HepG2 (cell line): ENCODE results near the gene SRC. TPM values are rescaled to one million over a fixed set of nuclear protein-coding genes. Genes with fewer than 3 reads are reported as not detected.
A peak's percentile ranks its signal among the peaks of the same experiment; 100 is the strongest.

Experiments used
- ATF3 ChIP-seq: sonication (generic); formaldehyde crosslinking; IDR thresholded peaks from 2 replicates; pipeline ENCODE4 v1.4.0; 2020; ENCODE audit warnings: missing genetic modification reagents
- CC2D1A ChIP-seq: sonication (generic); formaldehyde crosslinking; IDR thresholded peaks from 2 replicates; pipeline ENCODE4 v1.8.1; 2023; ENCODE audit warnings: mild to moderate bottlenecking, missing genetic modification reagents
- FOXA3 ChIP-seq: IDR thresholded peaks from 2 replicates; pipeline ENCODE4 v1.6.1; 2016; ENCODE audit warnings: missing genetic modification reagents, missing compliant biosample characterization
- GABPA ChIP-seq, 2 experiments: IDR thresholded peaks; 2 replicates each; pipeline ENCODE4 v1.6.1; 2011 to 2016; ENCODE audit warnings: low read depth in 2 of 2, low read length in 1 of 2, missing biosample characterization in 1 of 2, missing genetic modification characterization in 1 of 2
- KLF15 ChIP-seq: sonication (generic); formaldehyde crosslinking; IDR thresholded peaks from 2 replicates; pipeline ENCODE4 v1.8.1; 2023; ENCODE audit warnings: borderline replicate concordance, mild to moderate bottlenecking, inconsistent platforms, missing genetic modification reagents, mixed read lengths
- MAFK ChIP-seq, 2 experiments: IDR thresholded peaks in 1 of 2; conservative IDR thresholded peaks in 1 of 2; 2 replicates each; pipeline ENCODE4 v1.6.1; 2011; ENCODE audit warnings: improper control_type of control experiment in 2 of 2, low read length in 2 of 2
- NBN ChIP-seq: fragments of 450-650 bp; conservative IDR thresholded peaks from 2 replicates; pipeline ENCODE4 v1.6.1; 2017
- RBFOX2 ChIP-seq: fragments of 200-400 bp; formaldehyde crosslinking; IDR thresholded peaks from 2 replicates; pipeline ENCODE4 v1.6.1; 2017; ENCODE audit warnings: low read depth, mild to moderate bottlenecking, low read length
- SPEN ChIP-seq: sonication (generic); formaldehyde crosslinking; IDR thresholded peaks from 2 replicates; pipeline ENCODE4 v1.5.1; 2020; ENCODE audit warnings: low read depth, mild to moderate bottlenecking, missing genetic modification reagents
- ZNF205 ChIP-seq: IDR thresholded peaks from 2 replicates; pipeline ENCODE4 v1.6.1; 2018; ENCODE audit warnings: missing biosample characterization, missing genetic modification reagents
- ZNF207 ChIP-seq: fragments of 450-650 bp; IDR thresholded peaks from 2 replicates; pipeline ENCODE4 v1.6.1; 2016; ENCODE audit warnings: antibody characterized with exemption, borderline replicate concordance
- ZNF530 ChIP-seq: sonication (generic); formaldehyde crosslinking; IDR thresholded peaks from 2 replicates; pipeline ENCODE4 v1.5.0; 2020; ENCODE audit warnings: low read depth, mild to moderate bottlenecking, missing genetic modification reagents
- ZNF547 ChIP-seq: sonication (generic); formaldehyde crosslinking; IDR thresholded peaks from 2 replicates; pipeline ENCODE4 v1.5.1; 2020; ENCODE audit warnings: mild to moderate bottlenecking, missing genetic modification reagents
- ZNF589 ChIP-seq: sonication (generic); formaldehyde crosslinking; conservative IDR thresholded peaks from 2 replicates; pipeline ENCODE4 v1.8.0; 2022; ENCODE audit warnings: mild to moderate bottlenecking, moderate library complexity, missing genetic modification reagents
- ZNF598 ChIP-seq: sonication (generic); formaldehyde crosslinking; IDR thresholded peaks from 2 replicates; pipeline ENCODE4 v1.5.1; 2020; ENCODE audit warnings: mild to moderate bottlenecking, missing genetic modification reagents, borderline replicate concordance
- polyA plus RNA-seq, 8 experiments: library from polyadenylated mRNA; depleted of rRNA in 3 of 8; stranded (reverse) in 7 of 8; unstranded in 1 of 8; fragments of >200 nt; fragmentation: Illumina TruSeq in 4 of 8; extraction: Trizol in 4 of 8; gene quantifications; 2 replicates each; pipeline versions ENCODE4 v1.2.1 to v1.2.3, GENCODE V29; 2011 to 2016; ENCODE audit warnings: low read depth in 4 of 8, missing spikeins in 1 of 8, mixed read lengths in 1 of 8; ENCODE audit not compliant: insufficient read depth in 1 of 8
- total RNA-seq, 5 experiments: library from RNA; depleted of rRNA; stranded (reverse); fragments of >200 nt; fragmentation: Illumina TruSeq; extraction: Trizol; gene quantifications; 2 replicates each; pipeline ENCODE4 v1.2.3, GENCODE V29; 2016; ENCODE audit warnings: low read depth in 1 of 5
- TF ChIP-seq, protein P1 (sequence below): sonication (generic); formaldehyde crosslinking; IDR thresholded peaks from 2 replicates; pipeline ENCODE4 v1.4.0; 2020; ENCODE audit warnings: mild to moderate bottlenecking, low read depth, missing genetic modification reagents
- TF ChIP-seq, protein P2 (sequence below): sonication (generic); formaldehyde crosslinking; IDR thresholded peaks from 2 replicates; pipeline ENCODE4 v1.5.0; 2020; ENCODE audit warnings: mild to moderate bottlenecking, missing genetic modification reagents
- TF ChIP-seq, protein P3 (sequence below): sonication (generic); formaldehyde crosslinking; IDR thresholded peaks from 2 replicates; pipeline ENCODE4 v1.8.1; 2023; ENCODE audit warnings: mild to moderate bottlenecking, moderate library complexity, missing genetic modification reagents

Gene SRC
- total and polyA plus RNA-seq, 2 of the 13 experiments (the other 11 are each of a cell fraction or from before 2014, with no cell fraction given) = 54.7 to 192 TPM

- peak; percentile 62 for TF ChIP-seq RBFOX2
- TF ChIP-seq NBN = no peak
- TF ChIP-seq GABPA (IDR thresholded peaks at IDR 0.05; ENCODE audit: low read depth, low read length) = no peak
- no peak for TF ChIP-seq GABPA (CRISPR knock-in tag; IDR thresholded peaks at IDR 0.05; ENCODE audit: low read depth)
- TF ChIP-seq ZNF205 = no peak
- 0 out of 2 replicates have a peak, but pooled peaks have one; percentile 32 for TF ChIP-seq SPEN (CRISPR knock-in tag)
- no peak for TF ChIP-seq ATF3 (CRISPR knock-in tag)
- TF ChIP-seq ZNF530 = no peak
- TF ChIP-seq FOXA3 (CRISPR knock-in tag) = no peak
- no peak for TF ChIP-seq CC2D1A (CRISPR knock-in tag)
- TF ChIP-seq ZNF589 (CRISPR knock-in tag) = no peak
- TF ChIP-seq, protein P1, sequence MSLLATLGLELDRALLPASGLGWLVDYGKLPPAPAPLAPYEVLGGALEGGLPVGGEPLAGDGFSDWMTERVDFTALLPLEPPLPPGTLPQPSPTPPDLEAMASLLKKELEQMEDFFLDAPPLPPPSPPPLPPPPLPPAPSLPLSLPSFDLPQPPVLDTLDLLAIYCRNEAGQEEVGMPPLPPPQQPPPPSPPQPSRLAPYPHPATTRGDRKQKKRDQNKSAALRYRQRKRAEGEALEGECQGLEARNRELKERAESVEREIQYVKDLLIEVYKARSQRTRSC (CRISPR knock-in tag) = no peak
- no peak for TF ChIP-seq ZNF207
- 0 out of 2 replicates have a peak, but pooled peaks have one; percentile 40 for TF ChIP-seq ZNF547 (CRISPR knock-in tag)
- TF ChIP-seq ZNF598 (CRISPR knock-in tag) = no peak; the same call in 1 of the 2 replicates
- TF ChIP-seq, protein P2, sequence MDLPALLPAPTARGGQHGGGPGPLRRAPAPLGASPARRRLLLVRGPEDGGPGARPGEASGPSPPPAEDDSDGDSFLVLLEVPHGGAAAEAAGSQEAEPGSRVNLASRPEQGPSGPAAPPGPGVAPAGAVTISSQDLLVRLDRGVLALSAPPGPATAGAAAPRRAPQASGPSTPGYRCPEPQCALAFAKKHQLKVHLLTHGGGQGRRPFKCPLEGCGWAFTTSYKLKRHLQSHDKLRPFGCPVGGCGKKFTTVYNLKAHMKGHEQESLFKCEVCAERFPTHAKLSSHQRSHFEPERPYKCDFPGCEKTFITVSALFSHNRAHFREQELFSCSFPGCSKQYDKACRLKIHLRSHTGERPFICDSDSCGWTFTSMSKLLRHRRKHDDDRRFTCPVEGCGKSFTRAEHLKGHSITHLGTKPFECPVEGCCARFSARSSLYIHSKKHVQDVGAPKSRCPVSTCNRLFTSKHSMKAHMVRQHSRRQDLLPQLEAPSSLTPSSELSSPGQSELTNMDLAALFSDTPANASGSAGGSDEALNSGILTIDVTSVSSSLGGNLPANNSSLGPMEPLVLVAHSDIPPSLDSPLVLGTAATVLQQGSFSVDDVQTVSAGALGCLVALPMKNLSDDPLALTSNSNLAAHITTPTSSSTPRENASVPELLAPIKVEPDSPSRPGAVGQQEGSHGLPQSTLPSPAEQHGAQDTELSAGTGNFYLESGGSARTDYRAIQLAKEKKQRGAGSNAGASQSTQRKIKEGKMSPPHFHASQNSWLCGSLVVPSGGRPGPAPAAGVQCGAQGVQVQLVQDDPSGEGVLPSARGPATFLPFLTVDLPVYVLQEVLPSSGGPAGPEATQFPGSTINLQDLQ (CRISPR knock-in tag) = no peak
- TF ChIP-seq, protein P3, sequence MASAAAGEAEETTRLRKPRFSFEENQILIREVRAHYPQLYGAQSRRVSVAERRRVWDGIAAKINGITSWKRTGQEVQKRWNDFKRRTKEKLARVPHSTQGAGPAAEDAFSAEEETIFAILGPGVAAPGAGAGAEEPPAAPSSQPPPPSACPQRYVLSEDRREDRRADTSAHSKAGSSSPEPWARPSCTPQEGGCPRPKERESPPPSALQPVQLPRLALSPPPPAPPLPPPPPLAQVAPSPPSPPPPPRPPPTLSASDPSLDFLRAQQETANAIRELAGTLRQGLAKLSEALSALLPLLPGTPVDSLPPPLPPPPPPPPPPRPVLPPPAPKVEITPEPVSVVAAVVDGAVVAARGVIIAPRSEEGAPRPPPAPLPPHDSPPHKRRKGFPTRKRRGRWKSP (CRISPR knock-in tag) = no peak
- peak in 1 of 2 experiments; percentile 51; a peak in 1 of 4 replicates for TF ChIP-seq MAFK (conservative IDR thresholded peaks at IDR 0.05 in 1 of 2, IDR thresholded peaks at IDR 0.05 in 1 of 2; ENCODE audit: low read length in 2 of 2)
- TF ChIP-seq KLF15 = no peak
Measured at GRCh38 chr20:37358366-37359150, 12.6 kb downstream of the SRC start (continued).
